ENCODE data around the gene DEFB128. TPM values are rescaled to one million over a fixed set of nuclear protein-coding genes. Genes with fewer than 3 reads are reported as not detected.

The DEFB128 gene
- total and polyA plus RNA-seq, 2 donors (not counting 3 experiments of a cell fraction or from before 2014, with no cell fraction given), result not detected

- TF ChIP-seq CTCF (IDR thresholded peaks at IDR 0.05; ENCODE audit: extremely low read depth in 1 of 2, insufficient read depth in 1 of 2, low read depth in 1 of 2, low read length in 2 of 2) (no peak), GATA2 (IDR thresholded peaks at IDR 0.05; ENCODE audit: insufficient read depth, insufficient read length, low read depth, low read length) (no peak), FOS (IDR thresholded peaks at IDR 0.05; ENCODE audit: borderline replicate concordance, insufficient read depth, low read length) (no peak), MAX (IDR thresholded peaks at IDR 0.05; ENCODE audit: insufficient read depth, insufficient read length) (no peak), MYC (IDR thresholded peaks at IDR 0.05; ENCODE audit: low read depth, low read length) (no peak), JUN (IDR thresholded peaks at IDR 0.05; ENCODE audit: borderline replicate concordance, insufficient read depth, insufficient read length, low read depth) (no peak), POLR2AphosphoS5 (IDR thresholded peaks at IDR 0.05; ENCODE audit: insufficient read depth, low read depth, low read length) (no peak), POLR2A (IDR thresholded peaks at IDR 0.05; ENCODE audit: low read depth, low read length) (no peak), EZH2 (IDR thresholded peaks at IDR 0.05; ENCODE audit: borderline replicate concordance, low read depth, low read length, severe bottlenecking) (no peak)
- no peak overlapping the region for H3K27ac ChIP-seq (ENCODE audit: insufficient read depth, low read depth, low read length)
- H3K36me3 ChIP-seq (ENCODE audit: control insufficient read depth in 2 of 2, extremely low read depth in 1 of 2, insufficient read depth in 2 of 2, low read length in 2 of 2), result no peaks in the 10 kb centered on the region
- H3K27me3 ChIP-seq (ENCODE audit: control insufficient read depth in 2 of 2, insufficient read depth in 2 of 2, low read length in 2 of 2), result peaks cover 6 to 16% of the 10 kb centered on the region in 2 experiments
- intact Hi-C loops (cut with micrococcal nuclease), result no loop called here
- BruUV-seq (replicated peaks), result no TSS peak
- no peaks in the 10 kb centered on the region for H3K9me3 ChIP-seq (replicated peaks; ENCODE audit: control insufficient read depth, insufficient read depth, low read length)
- DNase-seq (ENCODE audit: low read depth, low spot score), result no peak
- no peaks in the 10 kb centered on the region for H3K4me1 ChIP-seq (ENCODE audit: control insufficient read depth, extremely low read depth, insufficient read depth, low read length)
- no peak overlapping the region for H3K4me3 ChIP-seq (replicated peaks in 1 of 3; ENCODE audit: insufficient read depth in 1 of 3, low read depth in 1 of 3, low read length in 3 of 3)
- no peak for FAIRE-seq
- H3K79me2 ChIP-seq (ENCODE audit: control insufficient read depth, insufficient read depth, low read length), result no peaks in the 10 kb centered on the region
- H4K20me1 ChIP-seq (replicated peaks; ENCODE audit: control insufficient read depth, extremely low read depth, insufficient read depth, low read length), result no peaks in the 10 kb centered on the region
- dilution Hi-C loops (cut with MboI; ENCODE audit: extremely low pct_ligation_motif_present, low sequenced_read_pairs), result no loop called here
- no peaks in the 10 kb centered on the region for H3K9me1 ChIP-seq (replicated peaks; ENCODE audit: control insufficient read depth, extremely low read depth, insufficient read depth, low read length)
- ChIA-PET CTCF (interaction anchor here (1.1 to 2.5 kb wide), 4 partner anchors 8 to 221 kb away, joined by 3 to 19 read pairs (median 5); no protein-coding TSS in a partner anchor), POLR2A (no interaction called here)
- H3K9ac ChIP-seq (replicated peaks; ENCODE audit: extremely low read depth, insufficient read depth, low read length), result no peak overlapping the region
- no peak overlapping the region for H2AFZ ChIP-seq (ENCODE audit: low read depth, low read length)
- no peak overlapping the region for H3K4me2 ChIP-seq (ENCODE audit: insufficient read depth, low read length)
Observed at GRCh38 chr20:210809-211502, 21.4 kb upstream of the DEFB128 start.

Data from endothelial cell of umbilical vein (primary cell).